ENCODE measurements around the gene CORT.

- no peak for TF ChIP-seq CTCF (IDR thresholded peaks at IDR 0.05)
- TF ChIP-seq POLR2A (IDR thresholded peaks at IDR 0.05) = no peak
Measured at GRCh38 chr1:10495952-10496351, 46.1 kb downstream of the CORT start.
